ENCODE measurements around the gene SCNN1A. TPM values are rescaled to one million over a fixed set of nuclear protein-coding genes. Genes with fewer than 3 reads are reported as not detected.

SCNN1A gene
- total RNA-seq, 1 donor from 2014 or later, result 1.2 TPM

DNA sequence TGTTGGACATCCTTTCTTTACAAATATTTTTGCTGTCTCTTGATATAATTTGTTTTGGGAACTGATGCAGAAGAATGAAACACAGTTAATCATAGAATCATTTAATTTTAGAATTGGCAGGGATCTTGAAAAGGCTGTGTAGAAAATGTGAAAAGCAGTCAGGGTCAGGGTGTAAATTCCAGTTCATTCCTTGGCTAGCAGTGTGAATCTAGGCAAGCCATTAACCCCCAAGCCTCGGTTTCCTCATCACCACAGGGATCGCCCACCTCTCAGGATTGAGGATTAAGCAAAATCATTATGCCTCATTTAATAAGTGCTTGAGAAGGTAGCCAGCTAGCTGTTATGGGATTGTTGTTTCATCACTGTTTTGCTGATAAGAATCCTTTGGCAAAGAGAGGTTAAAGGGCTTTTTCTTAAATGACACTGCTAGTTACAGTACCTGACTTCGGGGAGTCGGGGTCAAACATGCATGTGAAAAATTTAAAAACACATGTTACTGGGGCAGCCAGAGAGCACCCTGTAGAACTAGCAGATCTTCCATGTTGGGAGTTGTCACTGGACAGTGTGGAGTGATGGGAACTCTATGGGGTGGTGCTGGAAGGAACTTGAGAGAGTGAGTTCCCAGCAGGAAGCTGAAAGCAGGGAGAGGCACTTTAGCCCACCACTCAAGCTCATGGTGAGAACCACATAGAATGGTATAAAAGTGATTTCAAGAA, 44.2 kb downstream of the SCNN1A start:
- Mint-ChIP-seq H3K27me3 (ENCODE audit: insufficient read depth, low read depth) (peaks cover 3% of the 10 kb centered on the region), H3K9me3 (no peaks in the 10 kb centered on the region), H3K36me3 (peaks cover 26% of the 10 kb centered on the region), H3K4me3 (no peak overlapping the region), H3K27ac (no peak overlapping the region), H3K4me1 (peaks cover 38% of the 10 kb centered on the region)
- H3F3A ChIP-seq (ENCODE audit: low read depth), result peaks cover 13% of the 10 kb centered on the region
- no peak for DNase-seq (ENCODE audit: low spot score)
- no peaks in the 10 kb centered on the region for H3K9me3 ChIP-seq (ENCODE audit: low read depth)
- no peak overlapping the region for H3K4me3 ChIP-seq
- no peaks in the 10 kb centered on the region for H3K36me3 ChIP-seq
- H3K9ac ChIP-seq, result no peak overlapping the region
- TF ChIP-seq CTCF (IDR thresholded peaks at IDR 0.05) (no peak), EZH2 (IDR thresholded peaks at IDR 0.05) (no peak), EZH2phosphoT487 (IDR thresholded peaks at IDR 0.05) (no peak)
- no peak overlapping the region for H3K4me2 ChIP-seq
- peaks cover 21% of the 10 kb centered on the region for H3K79me2 ChIP-seq (ENCODE audit: low read depth)
- no peaks in the 10 kb centered on the region for H4K20me1 ChIP-seq (ENCODE audit: low read depth)
- no peak overlapping the region for H3K27ac ChIP-seq
- H2AFZ ChIP-seq (replicated peaks), result no peak overlapping the region
- H3K27me3 ChIP-seq, result no peaks in the 10 kb centered on the region
- H3K4me1 ChIP-seq, result peaks cover 20% of the 10 kb centered on the region

DNA sequence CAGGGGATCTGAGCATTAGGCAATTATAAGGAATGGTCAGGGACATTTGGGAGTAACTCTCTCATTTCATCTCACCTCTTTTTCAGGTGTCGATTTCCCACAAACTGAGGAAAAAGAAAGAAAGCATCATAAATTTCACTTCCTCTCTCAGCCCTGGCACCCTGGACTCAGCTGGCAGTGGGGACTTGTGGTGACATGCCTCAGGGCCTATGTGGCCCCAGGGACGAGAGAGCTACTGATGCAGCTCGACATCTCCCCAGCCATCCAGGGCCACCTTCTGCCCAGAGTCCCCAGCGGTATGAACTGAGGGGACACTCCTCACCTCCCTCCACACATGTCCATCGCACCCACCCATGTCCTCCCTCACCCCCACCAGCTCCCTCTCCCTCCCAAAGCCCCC, 45.2 kb downstream of the SCNN1A start:
- Mint-ChIP-seq H3K9me3 (no peaks in the 10 kb centered on the region), H3K27me3 (ENCODE audit: insufficient read depth, low read depth) (peaks cover 4% of the 10 kb centered on the region), H3K36me3 (peaks cover 26% of the 10 kb centered on the region), H3K4me3 (no peak overlapping the region), H3K27ac (no peak overlapping the region), H3K4me1 (peaks cover 28% of the 10 kb centered on the region)
- H3K36me3 ChIP-seq, result no peaks in the 10 kb centered on the region
- peaks cover 3% of the 10 kb centered on the region for H3F3A ChIP-seq (ENCODE audit: low read depth)
- H4K20me1 ChIP-seq (ENCODE audit: low read depth), result no peaks in the 10 kb centered on the region
- H3K27me3 ChIP-seq, result no peaks in the 10 kb centered on the region
- H2AFZ ChIP-seq (replicated peaks), result no peak overlapping the region
- H3K4me1 ChIP-seq, result peaks cover 10% of the 10 kb centered on the region
- H3K79me2 ChIP-seq (ENCODE audit: low read depth), result peaks cover 18% of the 10 kb centered on the region
- no peak overlapping the region for H3K27ac ChIP-seq
- no peaks in the 10 kb centered on the region for H3K9me3 ChIP-seq (ENCODE audit: low read depth)
- DNase-seq (ENCODE audit: low spot score), result no peak
- TF ChIP-seq EZH2phosphoT487 (IDR thresholded peaks at IDR 0.05), result no peak
- TF ChIP-seq CTCF (IDR thresholded peaks at IDR 0.05), result no peak
- TF ChIP-seq EZH2 (IDR thresholded peaks at IDR 0.05), result no peak
- no peak overlapping the region for H3K4me2 ChIP-seq
- H3K4me3 ChIP-seq, result no peak overlapping the region
- no peak overlapping the region for H3K9ac ChIP-seq

DNA sequence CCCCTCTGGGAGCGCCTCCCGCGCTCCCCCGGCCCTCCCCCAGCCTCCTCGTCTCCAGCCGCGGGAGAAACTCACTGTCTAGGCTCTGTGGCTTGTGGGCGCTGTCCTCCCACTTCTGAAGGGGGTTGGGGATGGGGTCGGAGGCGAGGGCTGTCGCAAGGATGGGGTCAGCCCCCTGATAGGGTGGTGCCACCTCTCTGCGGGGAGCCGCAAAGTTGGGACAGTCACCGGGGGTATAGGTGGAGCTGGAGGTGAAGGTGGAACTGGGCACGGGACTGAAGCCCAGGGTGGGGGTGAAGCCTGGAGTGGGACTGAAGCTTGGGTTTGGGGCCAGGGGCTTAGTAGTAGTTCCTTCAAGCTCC, 45.7 kb downstream of the SCNN1A start:
- H3K4me1 Mint-ChIP-seq, result peaks cover 28% of the 10 kb centered on the region
- Histone ChIP-seq H3K9me3 (ENCODE audit: low read depth) (no peaks in the 10 kb centered on the region), H3K27ac (no peak overlapping the region), H3K27me3 (no peaks in the 10 kb centered on the region), H3K36me3 (no peaks in the 10 kb centered on the region), H3K9ac (no peak overlapping the region), H3K4me1 (peaks cover 7% of the 10 kb centered on the region), H3K79me2 (ENCODE audit: low read depth) (peaks cover 13% of the 10 kb centered on the region), H3F3A (ENCODE audit: low read depth) (peaks cover 3% of the 10 kb centered on the region), H4K20me1 (ENCODE audit: low read depth) (no peaks in the 10 kb centered on the region), H3K4me2 (no peak overlapping the region), H3K4me3 (no peak overlapping the region), H2AFZ (replicated peaks) (no peak overlapping the region)
- no peak overlapping the region for H3K4me3 Mint-ChIP-seq
- no peak for TF ChIP-seq EZH2phosphoT487 (IDR thresholded peaks at IDR 0.05)
- TF ChIP-seq CTCF (IDR thresholded peaks at IDR 0.05), result no peak
- no peak for TF ChIP-seq EZH2 (IDR thresholded peaks at IDR 0.05)
- peaks cover 4% of the 10 kb centered on the region for H3K27me3 Mint-ChIP-seq (ENCODE audit: insufficient read depth, low read depth)
- H3K36me3 Mint-ChIP-seq, result peaks cover 26% of the 10 kb centered on the region
- no peak for DNase-seq (ENCODE audit: low spot score)
- no peak overlapping the region for H3K27ac Mint-ChIP-seq
- H3K9me3 Mint-ChIP-seq, result no peaks in the 10 kb centered on the region
